ENCODE results near the gene SARS2.
A peak's percentile ranks its signal among the peaks of the same experiment; 100 is the strongest.

SARS2 gene

DNA sequence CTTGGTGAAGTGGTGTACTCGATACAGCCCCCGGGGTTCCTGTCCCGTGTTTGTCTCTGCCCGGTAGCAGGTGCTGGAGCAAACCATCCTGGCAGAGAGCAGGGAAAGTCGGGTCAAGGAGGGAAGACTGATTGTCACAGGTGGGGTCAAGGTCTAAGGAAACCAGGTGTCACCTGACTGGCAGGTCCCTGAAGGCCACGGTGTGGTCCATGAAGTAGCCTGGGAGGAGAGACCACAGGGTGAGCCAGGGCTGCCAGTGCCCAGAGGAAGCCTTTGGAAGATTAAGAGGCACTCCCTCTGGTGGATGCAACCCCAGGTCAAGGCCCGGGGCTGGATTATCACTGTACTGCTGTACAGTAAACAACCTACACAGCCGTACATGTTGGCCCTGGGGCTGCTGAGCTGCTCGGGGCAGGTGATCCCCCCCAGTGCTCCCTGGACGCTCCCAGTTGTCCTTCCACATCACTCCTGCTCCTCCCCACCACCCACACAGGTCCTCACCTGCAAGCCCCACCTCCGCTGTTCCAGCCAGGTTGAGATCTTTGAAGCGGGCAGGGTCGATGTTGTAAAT, 12.6 kb downstream of the SARS2 start:
- no peak for DNase-seq (ENCODE audit: low read depth in 1 of 2, low spot score in 1 of 2)

GRCh38 chr19:38917516-38917915, 13.0 kb downstream of the SARS2 start:
- no peak for DNase-seq (ENCODE audit: low read depth in 1 of 2, low spot score in 1 of 2)

GRCh38 chr19:38915329-38916321, 14.9 kb downstream of the SARS2 start:
- DNase-seq (ENCODE audit: low read depth in 1 of 2, low spot score in 1 of 2), result no peak

DNA sequence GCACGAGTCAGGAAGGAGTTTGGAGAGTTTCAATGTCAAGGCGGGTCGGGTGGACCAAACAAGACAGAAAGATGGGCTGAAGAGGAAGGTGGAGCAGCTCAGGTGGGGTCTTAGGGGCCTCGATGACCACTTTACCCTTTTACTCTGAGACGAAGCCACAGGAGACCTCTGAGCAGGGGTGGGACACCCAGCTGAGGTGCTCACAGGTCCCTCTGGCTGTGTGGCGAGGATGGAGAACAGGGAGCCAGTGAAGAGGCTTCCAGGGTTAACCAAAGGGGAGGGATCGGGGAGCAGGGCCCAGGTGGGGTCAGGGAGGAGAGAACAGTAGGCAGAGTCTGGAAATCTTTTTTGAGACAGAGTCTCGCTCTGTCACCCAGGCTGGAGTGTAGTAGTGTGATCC, 16.6 kb downstream of the SARS2 start:
- no peak for DNase-seq (ENCODE audit: low read depth in 1 of 2, low spot score in 1 of 2)

- no peak for DNase-seq (ENCODE audit: low read depth in 1 of 2, low spot score in 1 of 2)
Measured at GRCh38 chr19:38912600-38913514, 17.7 kb downstream of the SARS2 start.

DNA sequence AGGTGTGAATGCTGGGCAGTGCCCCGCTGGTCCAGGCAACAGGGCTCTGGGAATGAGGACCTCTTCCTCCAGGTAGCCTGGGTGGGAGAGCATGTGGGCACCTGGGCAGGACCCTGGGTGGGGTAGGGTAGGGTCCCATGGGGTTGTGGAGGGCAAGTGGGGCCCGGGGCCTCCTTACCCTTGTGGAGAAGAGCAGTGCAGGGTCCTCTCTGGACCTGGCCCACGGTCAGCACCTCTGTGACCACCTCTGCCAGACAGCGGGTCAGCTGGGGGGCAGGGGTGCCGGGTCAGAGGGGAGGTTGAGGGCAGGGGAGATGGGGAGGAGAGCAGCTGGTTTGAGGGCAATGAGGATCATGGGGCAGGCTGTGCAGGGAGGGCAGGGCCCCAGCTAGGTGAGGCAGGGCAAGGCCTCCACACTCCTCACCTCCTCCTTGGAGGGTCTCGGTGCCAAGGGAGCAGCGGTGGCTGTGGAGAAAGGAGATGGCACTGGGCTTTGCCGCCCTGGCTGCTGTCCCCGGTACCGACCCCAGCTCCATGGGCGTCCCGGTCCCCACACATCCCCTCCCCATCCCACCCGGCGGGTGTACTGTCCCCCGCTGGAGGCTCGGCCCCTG, 19.1 kb downstream of the SARS2 start:
- no peak for DNase-seq (ENCODE audit: low read depth in 1 of 2, low spot score in 1 of 2)

DNA sequence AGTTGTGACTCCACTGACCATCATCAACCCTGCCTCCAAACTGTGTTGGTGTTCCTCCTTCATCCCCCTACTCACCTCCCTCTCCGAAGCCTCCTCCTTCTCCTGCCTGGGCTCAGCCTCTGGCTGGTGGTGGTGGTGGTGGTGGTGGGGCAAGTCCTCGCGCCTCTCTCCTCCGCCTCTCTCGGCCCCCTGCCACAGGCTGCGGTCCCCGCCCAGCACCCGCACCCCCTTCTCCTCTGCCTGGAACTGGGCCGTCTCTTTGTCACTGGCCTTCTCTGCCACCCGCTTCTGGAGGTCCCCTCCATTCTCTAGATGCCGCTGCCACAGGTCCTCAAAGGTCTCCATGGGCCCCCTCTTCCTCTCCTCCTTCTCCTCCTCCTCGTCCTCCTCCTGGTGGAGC, 20.1 kb downstream of the SARS2 start:
- DNase-seq (ENCODE audit: low read depth in 1 of 2, low spot score in 1 of 2), result no peak

GRCh38 chr19:38908911-38909310, 21.7 kb downstream of the SARS2 start:
- no peak for DNase-seq (ENCODE audit: low read depth in 1 of 2, low spot score in 1 of 2)

DNA sequence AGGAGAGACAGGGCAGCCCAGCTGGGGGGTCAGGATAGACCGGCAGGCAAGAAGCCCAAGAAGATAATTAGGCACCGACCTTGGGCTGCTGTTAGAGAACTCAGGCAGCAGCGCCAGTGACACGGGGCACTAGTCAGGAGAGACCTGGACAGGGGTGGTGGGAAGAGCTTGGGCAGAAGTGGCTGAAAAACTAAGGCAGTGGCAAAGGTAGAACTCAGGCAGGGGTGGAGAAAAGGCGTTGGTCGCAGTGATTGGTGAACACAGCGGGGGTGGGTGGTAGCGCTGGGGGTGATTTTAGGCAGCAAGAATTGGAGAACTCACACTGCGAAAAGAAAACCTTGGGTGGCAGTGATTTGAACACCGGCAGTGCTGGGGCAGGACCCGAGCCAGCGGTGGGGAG, 22.9 kb downstream of the SARS2 start:
- DNase-seq (ENCODE audit: low read depth in 1 of 2, low spot score in 1 of 2), result no peak

DNA sequence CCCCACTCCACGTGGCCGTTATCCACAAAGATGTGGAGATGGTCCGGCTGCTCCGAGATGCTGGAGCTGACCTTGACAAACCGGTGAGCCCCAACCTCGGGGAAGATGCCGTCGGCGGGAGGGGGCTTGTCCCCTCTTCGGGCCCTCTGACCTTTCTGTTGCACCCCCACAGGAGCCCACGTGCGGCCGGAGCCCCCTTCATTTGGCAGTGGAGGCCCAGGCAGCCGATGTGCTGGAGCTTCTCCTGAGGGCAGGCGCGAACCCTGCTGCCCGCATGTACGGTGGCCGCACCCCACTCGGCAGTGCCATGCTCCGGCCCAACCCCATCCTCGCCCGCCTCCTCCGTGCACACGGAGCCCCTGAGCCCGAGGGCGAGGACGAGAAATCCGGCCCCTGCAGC, 23.3 kb downstream of the SARS2 start:
- DNase-seq (ENCODE audit: low read depth in 1 of 2, low spot score in 1 of 2), result no peak

DNA sequence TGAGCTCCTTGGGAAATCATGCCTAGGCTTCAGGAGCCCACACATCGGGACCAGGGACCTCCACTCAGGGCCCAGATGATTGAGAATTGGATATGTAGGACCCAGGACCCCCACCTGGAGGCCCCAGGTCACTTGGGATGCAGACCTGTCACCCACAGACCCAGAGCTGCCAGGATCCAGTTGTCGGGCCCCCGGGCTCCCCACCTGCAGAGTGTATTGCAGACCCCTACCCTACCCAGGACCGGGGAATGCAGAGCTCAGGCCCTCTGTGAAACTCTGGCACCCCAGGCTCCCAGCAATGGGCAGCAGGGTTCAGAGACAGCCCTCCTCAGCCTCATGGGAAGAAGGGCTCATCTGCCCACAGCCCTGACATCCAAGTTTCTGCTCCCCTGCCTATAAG, 24.9 kb downstream of the SARS2 start:
- DNase-seq (ENCODE audit: low read depth in 1 of 2, low spot score in 1 of 2), result no peak

- DNase-seq (ENCODE audit: low read depth in 1 of 2, low spot score in 1 of 2), result no peak
Measured at GRCh38 chr19:38904581-38905539, 25.7 kb downstream of the SARS2 start.

DNA sequence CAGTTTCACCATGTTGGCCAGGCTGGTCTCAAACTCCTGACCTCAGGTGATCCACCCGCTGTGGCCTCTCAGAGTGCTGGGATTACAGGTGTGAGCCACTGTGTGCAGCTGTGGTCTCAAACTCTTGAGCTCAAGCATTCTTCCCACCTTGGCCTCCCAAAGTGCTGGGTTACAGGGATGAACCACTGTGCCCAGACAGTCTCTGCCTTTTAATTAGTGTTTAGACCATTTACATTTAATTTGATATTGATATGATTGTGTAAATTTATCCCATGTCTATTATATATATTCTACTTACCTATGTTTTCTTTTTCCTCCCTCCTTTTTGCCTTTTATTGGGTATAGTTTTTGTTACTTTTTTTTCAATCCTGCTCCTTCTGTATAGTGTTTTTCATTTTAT, 28.9 kb downstream of the SARS2 start:
- no peak for DNase-seq (ENCODE audit: low read depth in 1 of 2, low spot score in 1 of 2)

GRCh38 chr19:38900743-38901190, 29.8 kb downstream of the SARS2 start:
- DNase-seq (ENCODE audit: low read depth in 1 of 2, low spot score in 1 of 2), result no peak

DNA sequence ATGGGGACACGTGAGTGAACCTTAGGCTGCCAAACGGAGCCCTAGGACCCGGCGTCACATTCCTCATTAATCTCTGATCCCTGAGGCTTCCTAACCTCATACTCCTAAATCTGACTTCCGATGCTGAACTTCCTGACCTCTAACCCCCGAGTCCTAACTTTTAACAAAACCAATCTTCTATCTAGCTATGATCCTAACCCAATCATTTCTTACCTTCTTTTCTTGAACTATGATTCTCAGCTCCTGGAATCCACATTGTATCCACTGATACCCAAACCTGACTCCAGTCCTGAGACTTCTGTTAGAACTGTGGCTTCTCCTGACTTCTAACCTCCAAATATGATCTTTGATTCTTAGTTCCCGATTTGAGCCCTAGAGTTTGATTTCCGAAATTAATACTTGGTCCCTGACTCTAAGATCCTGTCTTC, 30.3 kb downstream of the SARS2 start:
- DNase-seq (ENCODE audit: low read depth in 1 of 2, low spot score in 1 of 2), result no peak

GRCh38 chr19:38899447-38900201, 30.9 kb downstream of the SARS2 start, which contains the start of the genes NFKBIB and SIRT2:
Gene NFKBIB (plus strand): TSS chr19:38899969. CDS start chr19:38900033, 64 bp downstream.
Gene SIRT2 (minus strand): TSS chr19:38899618. CDS start chr19:38899521, 97 bp downstream.
- DNase-seq (ENCODE audit: low read depth in 1 of 2, low spot score in 1 of 2), result peak; percentile 92 to 95

- DNase-seq (ENCODE audit: low read depth in 1 of 2, low spot score in 1 of 2), result no peak
Measured at GRCh38 chr19:38898788-38899446, 31.6 kb downstream of the SARS2 start.

DNA sequence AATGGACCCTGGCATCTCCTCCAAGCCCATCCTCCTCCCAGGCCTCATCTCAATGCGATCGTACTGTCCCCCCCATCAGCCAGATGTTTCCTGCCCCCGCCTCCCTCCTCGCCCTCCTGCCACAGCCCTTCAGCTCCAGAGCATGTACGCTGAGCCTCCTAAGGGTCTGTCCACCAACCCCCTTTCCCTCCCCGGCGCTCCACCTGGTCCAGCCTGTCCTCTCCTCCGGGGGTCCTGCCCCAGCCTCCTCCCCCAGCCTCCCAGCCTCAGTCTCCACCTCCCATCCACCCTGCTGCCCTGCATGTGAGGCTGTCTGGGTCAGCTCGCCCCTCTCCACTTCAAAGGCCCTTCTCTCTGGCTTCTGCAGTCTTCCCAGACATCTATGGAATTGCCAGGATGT, 35.6 kb downstream of the SARS2 start:
- DNase-seq (ENCODE audit: low read depth in 1 of 2, low spot score in 1 of 2), result no peak

Measured in stimulated activated CD4-positive, alpha-beta T cell treated with anti-CD3 and anti-CD28 coated beads, Interleukin-15, amount 100 ng/mL, for 1 hour (primary cell).